Fibroblast of skin of scalp (primary cell): ENCODE data around the gene PDLIM3.
"Not testable (repeated sequence)": the region's sequence is repeated elsewhere in the genome, so short reads cannot be mapped to it uniquely, and the experiment has no call there.

Experiments used
- DNase-seq: peaks from one replicate; pipeline ENCODE4 v3.0.0-alpha.2; 2013

The PDLIM3 gene

GRCh38 chr4:185518069-185518468 lies 17.2 kb downstream of the PDLIM3 start:
- DNase-seq, result no peak

- DNase-seq, result no peak
Measured at GRCh38 chr4:185515248-185515647, 20.1 kb downstream of the PDLIM3 start.

GRCh38 chr4:185514182-185514697 lies 21.1 kb downstream of the PDLIM3 start:
- DNase-seq, result no peak

- DNase-seq, result no peak
Measured at GRCh38 chr4:185513489-185514181, 21.7 kb downstream of the PDLIM3 start.

GRCh38 chr4:185512516-185512915 lies 22.8 kb downstream of the PDLIM3 start:
- DNase-seq, result no peak

- not testable (repeated sequence) for DNase-seq
Measured at GRCh38 chr4:185511243-185511642, 24.1 kb downstream of the PDLIM3 start.

- no peak for DNase-seq
Measured at GRCh38 chr4:185510806-185511205, 24.5 kb downstream of the PDLIM3 start.

GRCh38 chr4:185508181-185508580 lies 27.1 kb downstream of the PDLIM3 start:
- no peak for DNase-seq

GRCh38 chr4:185506422-185506821 lies 28.9 kb downstream of the PDLIM3 start:
- no peak for DNase-seq

- no peak for DNase-seq
Measured at GRCh38 chr4:185504098-185505047, 30.9 kb downstream of the PDLIM3 start.

GRCh38 chr4:185502386-185502785 lies 32.9 kb downstream of the PDLIM3 start:
- no peak for DNase-seq

- no peak for DNase-seq
Measured at GRCh38 chr4:185500576-185500975, 34.7 kb downstream of the PDLIM3 start.

- DNase-seq, result no peak
Measured at GRCh38 chr4:185500035-185500434, 35.3 kb downstream of the PDLIM3 start.

- no peak for DNase-seq
Measured at GRCh38 chr4:185488650-185489049, 46.7 kb downstream of the PDLIM3 start.

- DNase-seq, result no peak
Measured at GRCh38 chr4:185481401-185481800, 53.9 kb downstream of the PDLIM3 start.

- no peak for DNase-seq
Measured at GRCh38 chr4:185480016-185480732, 55.1 kb downstream of the PDLIM3 start.

- no peak for DNase-seq
Measured at GRCh38 chr4:185479507-185479971, 55.8 kb downstream of the PDLIM3 start.

GRCh38 chr4:185473247-185473646 lies 62.1 kb downstream of the PDLIM3 start:
- no peak for DNase-seq

- DNase-seq, result no peak
Measured at GRCh38 chr4:185472103-185472542, 63.2 kb downstream of the PDLIM3 start.

GRCh38 chr4:185471235-185472102 lies 63.8 kb downstream of the PDLIM3 start, which contains the start of gene CCDC110:
CCDC110 (minus strand) TSS chr4:185471733; CDS start chr4:185471683, 50 bp downstream.
- peak; percentile 95 for DNase-seq

- DNase-seq, result no peak
Measured at GRCh38 chr4:185470501-185471195, 64.7 kb downstream of the PDLIM3 start.
